GM18951 (cell line): ENCODE data around the gene SLC9A9.
"Not testable (repeated sequence)": the region's sequence is repeated elsewhere in the genome, so short reads cannot be mapped to it uniquely, and the experiment has no call there.

Experiments used
- POLR2A ChIP-seq: IDR thresholded peaks from 4 replicates; pipeline ENCODE4 v1.6.1; 2011; ENCODE audit warnings: mild to moderate bottlenecking; ENCODE audit not compliant: insufficient read length, insufficient read depth; ENCODE audit errors: extremely low read depth
- in situ Hi-C: fragments of 300-500 bp; cut with MboI; formaldehyde crosslinking; loops from one replicate; pipeline ENCODE4 v1.12.0; 2022; ENCODE audit warnings: low sequenced_read_pairs, mixed read lengths, inconsistent platforms; ENCODE audit not compliant: unreplicated experiment

The SLC9A9 gene

GRCh38 chr3:143698682-143699303 is 149.5 kb downstream of the SLC9A9 start:
- no peak for TF ChIP-seq POLR2A
- in situ Hi-C loops = no loop called here

GRCh38 chr3:143697975-143698374 is 150.3 kb downstream of the SLC9A9 start:
- TF ChIP-seq POLR2A = no peak
- in situ Hi-C loops = no loop called here

- in situ Hi-C loops = not testable (repeated sequence)
Observed at GRCh38 chr3:143695333-143695732, 152.9 kb downstream of the SLC9A9 start.

GRCh38 chr3:143693506-143693905 is 154.8 kb downstream of the SLC9A9 start:
- no peak for TF ChIP-seq POLR2A
- in situ Hi-C loops = no loop called here

GRCh38 chr3:143686638-143687197 is 161.6 kb downstream of the SLC9A9 start:
- in situ Hi-C loops = no loop called here
- no peak for TF ChIP-seq POLR2A

GRCh38 chr3:143685491-143685890 is 162.8 kb downstream of the SLC9A9 start:
- no peak for TF ChIP-seq POLR2A
- in situ Hi-C loops = no loop called here

GRCh38 chr3:143677430-143677829 is 170.8 kb downstream of the SLC9A9 start:
- in situ Hi-C loops = no loop called here

GRCh38 chr3:143676747-143677146 is 171.5 kb downstream of the SLC9A9 start:
- in situ Hi-C loops = no loop called here
- no peak for TF ChIP-seq POLR2A

More at GRCh38 chr3:143677430-143677829, 170.8 kb downstream of the SLC9A9 start:
- TF ChIP-seq POLR2A = no peak

- no peak for TF ChIP-seq POLR2A
- in situ Hi-C loops = no loop called here
Observed at GRCh38 chr3:143676021-143676420, 172.2 kb downstream of the SLC9A9 start.

GRCh38 chr3:143674100-143674968 is 173.9 kb downstream of the SLC9A9 start:
- TF ChIP-seq POLR2A = no peak

GRCh38 chr3:143672396-143673165 is 175.7 kb downstream of the SLC9A9 start:
- in situ Hi-C loops = no loop called here

More at GRCh38 chr3:143674100-143674968, 173.9 kb downstream of the SLC9A9 start:
- in situ Hi-C loops = no loop called here

GRCh38 chr3:143671626-143672025 is 176.6 kb downstream of the SLC9A9 start:
- TF ChIP-seq POLR2A = no peak
- in situ Hi-C loops = no loop called here

More at GRCh38 chr3:143672396-143673165, 175.7 kb downstream of the SLC9A9 start:
- no peak for TF ChIP-seq POLR2A

GRCh38 chr3:143668924-143669790 is 179.1 kb downstream of the SLC9A9 start:
- in situ Hi-C loops = no loop called here

More at GRCh38 chr3:143668924-143669790, 179.1 kb downstream of the SLC9A9 start:
- TF ChIP-seq POLR2A = peak; percentile 17
